ENCODE measurements around the gene RAPGEF4.

Gene RAPGEF4

DNA sequence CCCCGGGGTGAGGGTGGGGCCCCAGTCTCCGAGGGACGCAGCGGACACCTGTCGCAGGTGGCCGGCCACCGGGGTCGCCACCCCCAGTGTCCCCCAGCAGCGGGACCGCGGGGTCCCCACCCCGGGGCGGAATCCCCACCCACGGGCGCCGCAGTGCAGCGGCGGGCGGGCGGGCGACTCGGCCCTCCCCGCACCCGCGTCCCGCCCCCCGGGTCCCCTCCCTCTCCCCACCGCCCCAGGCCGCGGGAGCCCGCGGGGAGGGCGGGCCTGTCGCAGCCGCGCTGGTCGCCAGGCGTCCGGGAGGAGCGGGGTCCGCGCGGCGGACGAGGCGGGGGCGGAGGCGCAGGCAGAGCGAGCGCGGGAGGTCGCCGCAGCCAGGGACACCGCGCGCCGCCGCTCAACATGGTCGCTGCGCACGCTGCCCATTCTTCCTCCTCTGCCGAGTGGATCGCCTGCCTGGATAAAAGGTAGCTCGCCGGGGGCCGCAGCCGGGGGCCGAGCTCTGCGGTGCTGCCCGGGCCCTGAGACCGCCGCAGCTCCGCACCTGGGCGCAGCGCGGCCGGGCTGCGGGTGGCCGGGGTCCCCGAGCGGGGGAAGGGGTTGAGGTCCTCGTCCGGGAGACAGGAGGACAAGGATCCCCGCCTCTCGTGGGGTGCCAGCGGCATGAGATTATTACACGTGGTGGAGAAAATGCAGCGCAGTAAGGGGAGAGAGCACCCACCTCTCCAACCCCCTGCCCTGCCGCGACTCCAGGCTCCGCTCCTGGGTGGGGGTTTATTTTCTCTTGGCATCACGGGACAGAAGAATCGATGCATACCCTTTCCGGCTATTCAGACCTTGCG is at the start of gene RAPGEF4:
Gene RAPGEF4, plus strand, starts transcription at position 264 of the 842 bp plus-strand sequence. Its CDS starts 139 bp downstream, at position 403.
- no peak for DNase-seq

DNA sequence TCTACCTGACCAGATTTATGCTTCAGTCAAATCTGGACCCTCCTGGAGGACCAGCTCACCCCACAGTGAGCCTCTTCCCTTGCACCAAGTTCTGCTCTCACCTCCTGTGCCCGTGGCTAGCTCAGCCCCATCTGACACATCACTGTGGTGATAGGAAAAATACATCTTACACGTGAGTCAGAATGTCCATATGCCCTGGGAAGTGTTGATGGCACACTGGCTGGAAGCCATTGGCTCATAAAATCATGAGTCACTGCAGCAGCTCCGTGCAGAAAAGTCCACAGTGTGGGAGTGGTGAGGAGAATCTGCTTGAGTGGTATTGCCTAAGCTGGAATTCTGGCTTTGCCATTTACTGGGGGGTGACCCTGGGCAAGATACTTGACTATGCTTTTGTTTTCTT is 42.6 kb upstream of the RAPGEF4 start:
- no peak for DNase-seq

DNA sequence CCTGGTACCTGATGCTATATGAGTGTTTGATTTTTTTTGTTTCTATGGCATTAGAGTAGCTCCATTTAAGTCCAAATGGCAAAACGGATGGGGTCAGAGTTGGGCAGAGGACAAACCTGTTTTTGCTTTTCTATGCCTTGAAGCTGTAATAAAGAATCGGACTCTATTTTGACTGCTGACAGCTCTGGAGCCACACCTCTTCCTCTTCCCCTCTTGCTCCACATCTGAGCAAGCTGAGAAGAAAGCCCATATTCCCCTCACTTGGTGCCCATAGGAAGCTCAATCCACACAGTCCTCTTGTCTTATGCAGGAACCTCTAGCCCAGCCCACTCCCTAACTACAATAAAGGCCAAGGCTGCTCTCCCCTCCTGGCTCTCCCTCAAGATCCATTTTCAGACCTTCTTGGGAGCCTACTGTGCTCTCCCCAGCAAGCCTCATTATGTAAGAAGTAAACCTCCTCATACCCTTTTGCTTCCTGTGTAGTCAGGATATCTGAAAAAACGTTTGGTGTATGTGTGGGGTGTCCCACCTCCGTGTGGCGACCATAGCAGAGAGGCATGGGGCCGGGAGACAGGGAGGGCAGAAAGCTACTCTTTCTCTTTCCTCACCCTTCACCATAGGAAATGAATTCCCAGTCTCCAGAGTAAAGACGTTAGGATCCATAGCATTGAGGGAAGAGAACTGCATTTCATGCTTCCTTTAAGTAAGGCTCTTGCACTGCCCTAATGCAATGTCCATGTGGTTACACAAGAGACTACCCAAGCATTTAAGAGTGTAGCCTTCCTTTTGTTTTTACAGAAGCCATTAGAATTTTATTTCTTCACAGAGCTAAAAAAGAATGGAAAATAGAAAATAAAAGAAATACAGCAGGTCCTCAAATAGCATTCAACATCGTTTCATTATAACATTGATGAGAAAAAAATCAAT is 41.9 kb upstream of the RAPGEF4 start:
- no peak for DNase-seq

DNA sequence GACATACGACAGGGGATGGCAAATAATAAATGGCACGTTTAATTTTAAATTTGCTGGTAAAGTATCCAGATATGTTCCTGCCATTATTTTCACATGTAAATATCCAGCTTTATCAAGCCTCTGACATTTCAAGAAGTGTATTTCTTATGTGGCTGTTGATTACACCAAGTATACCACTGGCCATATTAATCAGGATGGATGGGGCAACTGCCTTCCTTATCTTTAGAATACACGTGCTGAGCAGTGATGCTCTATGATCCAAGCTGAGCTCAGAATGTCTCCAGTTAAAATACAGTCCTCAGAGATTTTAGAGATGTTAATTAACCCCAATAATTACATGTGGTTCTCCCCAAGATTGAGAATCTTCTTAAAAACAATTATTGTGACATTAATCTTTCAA is 38.3 kb upstream of the RAPGEF4 start:
- DNase-seq, result no peak

DNA sequence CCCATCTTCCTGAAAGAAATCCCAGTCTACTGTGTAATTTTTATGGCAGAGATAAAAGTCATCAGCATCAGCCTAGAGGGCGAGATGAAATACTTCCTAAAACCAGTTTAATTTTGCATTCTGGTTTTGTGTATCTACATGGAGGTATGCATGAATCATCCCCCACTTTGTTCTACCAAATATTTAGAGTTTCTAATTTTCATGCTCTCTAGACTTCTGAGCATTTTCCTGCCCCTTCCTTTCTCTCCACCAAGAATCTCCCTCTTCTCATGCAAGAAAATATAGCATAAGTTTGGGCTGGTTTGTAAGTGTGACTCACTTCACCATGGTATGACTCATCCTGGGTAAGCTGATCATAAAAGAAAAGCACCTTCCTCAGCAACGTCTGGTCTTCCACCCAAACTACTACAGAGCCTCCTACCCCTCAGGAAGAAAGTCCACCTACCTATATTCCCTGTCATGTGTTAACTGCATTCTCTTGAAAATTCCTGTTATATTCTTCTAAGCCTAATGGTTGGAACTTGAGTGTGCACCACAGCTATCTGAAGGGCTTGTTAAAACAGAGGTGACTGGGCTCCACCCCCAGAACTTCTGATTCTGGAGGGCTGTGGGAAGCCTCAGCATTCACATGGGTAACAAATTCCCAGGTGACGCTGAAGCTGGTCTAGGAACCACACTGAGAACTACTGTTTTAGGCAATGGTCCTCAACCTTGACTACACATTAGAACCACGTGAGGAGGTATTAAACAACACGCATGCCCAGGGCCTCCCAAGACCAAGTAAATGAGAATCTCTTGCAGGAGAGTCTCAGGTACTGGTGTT is 37.4 kb upstream of the RAPGEF4 start:
- DNase-seq, result no peak

DNA sequence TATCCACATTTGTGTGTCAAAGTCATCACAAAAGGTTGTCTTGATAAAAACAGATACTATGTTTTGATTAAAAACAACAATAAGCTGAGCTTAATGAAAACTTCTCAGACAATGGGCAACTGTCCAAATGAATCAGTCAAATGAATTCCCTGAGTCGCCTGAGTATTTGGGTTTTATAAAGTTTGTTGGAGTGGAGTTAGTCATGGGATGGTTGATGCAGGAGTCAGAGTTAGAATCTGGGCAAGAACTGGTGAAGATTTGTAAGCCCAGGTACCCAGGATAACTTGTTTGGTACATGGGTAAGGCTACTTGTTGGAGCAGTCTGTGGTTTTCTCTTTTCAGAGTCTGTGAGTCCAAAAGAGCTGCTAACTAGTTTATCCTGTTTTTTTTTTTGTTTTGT is 34.4 kb upstream of the RAPGEF4 start:
- DNase-seq, result no peak

DNA sequence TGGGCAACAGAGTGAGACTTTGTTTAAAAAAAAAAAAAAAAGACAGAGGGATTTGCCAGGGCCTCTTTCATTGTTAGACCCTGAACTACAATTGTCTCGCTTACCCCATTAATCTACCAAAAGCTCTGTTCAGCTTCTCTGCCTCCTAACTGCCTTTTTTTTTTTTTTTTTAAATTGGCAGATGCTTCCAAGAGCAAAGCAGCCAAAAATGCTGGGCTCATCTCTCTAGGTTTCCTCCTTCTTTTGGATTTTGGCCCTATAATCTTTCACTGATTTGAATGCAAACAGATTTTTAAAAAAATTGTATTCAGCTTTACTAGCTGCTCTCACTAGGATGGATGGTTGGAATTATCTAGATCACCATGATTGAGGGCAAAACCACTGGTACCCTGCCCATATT is 33.2 kb upstream of the RAPGEF4 start:
- DNase-seq, result no peak

DNA sequence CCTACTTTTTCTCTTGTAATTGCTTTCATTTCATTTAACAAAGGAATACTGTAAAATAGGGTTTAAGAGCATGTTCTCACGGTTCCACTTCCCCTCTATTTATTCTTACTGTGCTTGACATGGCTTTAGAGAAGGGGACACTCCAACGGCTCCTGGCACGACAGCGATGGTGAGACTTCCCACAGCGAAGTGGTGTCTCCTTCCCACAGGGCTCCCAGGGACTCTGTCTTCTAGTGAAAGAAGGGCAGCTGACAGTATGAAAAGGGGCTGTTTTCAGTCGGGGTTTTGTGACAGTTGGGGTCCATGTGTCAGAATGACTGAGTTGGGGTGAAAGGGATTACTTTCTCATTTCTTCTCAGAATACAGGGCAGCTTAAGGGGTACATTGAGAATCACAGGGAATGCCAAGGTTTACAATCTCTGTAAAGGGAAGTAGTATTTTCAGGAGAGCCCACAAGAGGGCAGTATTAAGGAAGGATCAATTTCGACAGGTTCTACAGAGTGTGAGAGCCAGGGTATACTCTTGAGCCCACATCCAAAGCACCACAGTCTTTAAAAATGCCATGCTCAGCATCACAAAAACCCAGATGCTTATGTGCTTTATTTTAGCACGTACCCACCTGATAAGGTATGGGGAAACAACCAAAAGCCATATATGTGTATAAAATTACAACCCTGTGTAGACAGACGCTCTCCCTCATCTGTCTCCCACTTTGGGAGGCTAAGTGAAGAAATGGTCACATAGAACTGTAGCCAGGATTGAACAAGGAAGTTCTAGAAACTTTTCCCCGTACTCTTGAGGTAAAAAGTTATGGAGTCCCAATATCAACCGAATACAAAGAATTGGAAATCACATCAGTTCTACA is 31.3 kb upstream of the RAPGEF4 start:
- DNase-seq, result no peak

DNA sequence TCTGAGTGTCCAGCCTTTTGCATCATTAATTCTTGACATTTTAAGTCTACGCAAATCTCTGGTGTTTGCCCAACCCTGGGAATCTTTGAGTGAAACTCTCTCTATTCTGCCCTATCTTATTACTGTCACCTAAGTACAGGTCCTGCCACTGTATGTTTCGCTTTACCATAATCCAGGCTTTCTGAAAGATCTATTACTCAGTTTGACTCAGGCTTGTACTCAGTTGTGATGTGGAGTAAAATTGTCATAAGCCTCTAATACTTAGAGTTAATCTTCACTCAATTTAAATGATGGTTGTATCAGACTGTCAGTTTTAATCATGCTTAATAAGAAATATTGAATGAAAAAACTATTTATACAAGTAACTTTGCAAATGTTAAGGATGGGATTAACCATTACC is 30.3 kb upstream of the RAPGEF4 start:
- no peak for DNase-seq

DNA sequence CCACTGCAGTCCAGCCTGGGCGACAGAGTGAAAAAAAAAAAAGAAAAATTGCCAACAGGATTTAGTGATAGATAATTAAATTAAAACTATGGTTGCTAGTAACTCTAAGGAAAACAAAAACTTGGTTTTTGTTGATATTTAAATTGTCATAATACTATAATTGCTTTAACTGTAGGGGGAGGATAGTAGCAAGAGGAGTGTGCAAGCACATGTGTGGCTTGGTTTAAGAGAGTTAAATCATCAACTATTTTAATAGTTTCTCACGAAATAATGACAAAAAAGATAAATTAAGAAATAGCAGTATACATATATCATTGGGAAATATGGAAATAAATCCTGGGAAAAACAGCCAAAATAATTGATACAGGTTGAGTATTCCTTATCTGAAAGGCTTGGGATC is 27.4 kb upstream of the RAPGEF4 start:
- DNase-seq, result no peak

DNA sequence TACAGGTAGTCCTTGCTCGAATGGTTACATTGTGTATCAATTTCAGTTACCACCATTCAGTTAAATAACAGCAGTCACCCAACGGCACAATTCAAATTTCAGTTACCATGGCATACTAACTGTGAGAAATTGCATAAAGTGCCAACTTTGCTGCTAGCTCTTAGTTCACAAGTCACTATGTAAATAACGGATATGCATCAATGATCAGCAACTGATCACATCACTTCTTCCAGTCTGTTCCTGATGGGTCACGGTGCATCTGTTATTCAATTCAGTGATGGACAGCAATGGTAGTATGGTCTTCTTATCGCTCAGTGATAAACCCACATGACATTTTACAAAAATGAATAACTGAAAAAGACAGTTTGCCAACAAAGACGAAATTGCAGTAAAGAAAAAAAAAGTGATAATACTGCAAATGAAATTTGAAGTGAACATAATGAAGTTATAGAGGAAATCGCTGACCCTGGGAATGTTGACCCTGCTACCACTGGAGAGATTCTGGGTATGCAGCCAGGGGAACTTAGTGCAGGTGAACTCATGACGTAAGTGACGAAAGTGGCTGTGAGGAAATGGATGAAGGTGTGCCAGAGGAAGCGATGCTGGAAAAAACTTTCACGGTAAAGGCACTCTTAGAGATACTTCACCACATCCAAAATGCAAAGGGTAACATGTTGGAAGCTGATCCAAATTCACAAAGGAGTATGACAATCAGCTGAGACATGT is 25.9 kb upstream of the RAPGEF4 start:
- DNase-seq, result no peak

DNA sequence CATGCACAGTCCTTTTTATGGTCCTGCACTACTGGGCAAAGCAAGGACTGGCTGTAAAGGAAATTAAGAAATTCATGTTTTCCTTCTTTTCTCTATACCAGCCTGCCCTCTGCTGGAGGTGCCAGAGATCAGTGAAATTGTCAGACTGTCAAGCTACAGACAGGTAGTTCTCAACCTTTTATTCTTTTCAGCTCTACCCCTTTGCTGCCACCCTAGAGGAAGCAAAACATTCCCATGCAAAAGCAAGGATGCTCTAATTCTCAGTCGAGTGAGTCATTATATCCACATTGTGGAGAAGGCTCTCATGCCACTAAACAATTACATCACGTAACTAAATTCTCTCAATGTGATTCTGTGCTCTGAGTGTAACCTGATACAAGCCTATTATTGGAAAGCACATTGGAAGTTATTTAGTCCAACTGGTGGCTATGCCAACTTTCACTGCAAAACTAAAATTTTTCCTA is 25.0 kb upstream of the RAPGEF4 start:
- no peak for DNase-seq

DNA sequence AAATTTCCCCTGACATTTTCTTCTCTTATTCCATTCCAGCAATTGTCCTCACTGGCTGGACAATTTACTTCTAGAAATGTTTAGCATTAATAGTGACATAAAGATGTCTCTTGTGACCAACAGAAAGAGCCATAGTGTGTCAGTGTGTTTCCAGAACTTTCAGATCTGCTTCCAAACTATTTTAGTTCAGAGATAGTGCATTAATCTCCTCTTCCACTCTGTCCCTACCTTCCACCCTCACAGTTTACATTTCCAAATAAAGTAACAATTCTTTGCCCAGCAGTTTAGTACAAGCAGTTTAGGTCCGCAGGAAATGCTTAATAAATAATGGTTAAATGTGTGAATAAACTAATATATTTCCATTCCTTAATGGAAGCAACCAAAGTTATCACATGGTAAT is 24.5 kb upstream of the RAPGEF4 start:
- no peak for DNase-seq

DNA sequence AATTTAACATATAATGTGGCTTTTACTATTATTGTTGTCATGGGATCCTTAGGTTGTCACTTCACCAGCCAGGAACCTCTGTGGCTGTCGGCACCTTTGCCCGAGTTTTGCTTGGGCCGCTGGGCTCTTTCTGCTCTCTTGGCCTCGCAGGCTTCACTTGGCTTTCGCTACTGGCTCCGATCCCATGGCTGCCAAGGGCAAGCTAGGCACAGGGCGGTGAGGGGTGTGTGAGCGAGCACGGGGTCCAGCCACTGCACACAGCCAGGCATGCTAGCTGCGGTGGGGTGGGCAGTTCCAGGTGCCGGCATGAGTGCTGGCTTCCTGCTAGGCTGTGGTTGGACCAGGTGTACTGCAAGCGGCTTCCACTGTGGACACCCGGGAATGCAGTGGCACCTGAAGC is 23.4 kb upstream of the RAPGEF4 start:
- DNase-seq, result no peak

DNA sequence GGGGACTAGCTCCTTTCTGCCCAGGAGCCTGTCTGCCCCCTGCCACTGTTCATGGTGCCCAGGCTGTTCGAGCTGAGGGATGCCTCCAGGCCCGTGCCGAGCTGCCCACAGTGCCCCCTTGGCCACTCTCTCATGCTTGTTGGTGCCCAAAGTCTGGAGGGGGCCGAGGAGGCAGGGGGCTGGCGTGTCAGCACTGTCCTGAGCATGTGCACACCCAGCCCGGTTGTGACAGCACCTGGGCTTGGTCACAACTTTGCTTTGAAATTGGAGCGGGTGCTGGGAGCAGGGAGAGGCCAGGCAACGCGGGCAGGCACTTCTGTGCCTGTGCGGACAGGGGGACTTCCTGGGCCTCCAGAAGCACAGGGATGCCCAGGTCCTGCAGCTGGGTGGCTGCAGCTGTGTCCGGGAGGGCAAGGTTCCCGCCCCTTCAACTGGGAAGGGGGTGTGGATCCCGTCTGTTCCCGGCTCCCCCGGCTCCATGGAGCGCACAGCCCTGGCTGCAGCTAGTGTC is 22.2 kb upstream of the RAPGEF4 start:
- DNase-seq, result no peak

DNA sequence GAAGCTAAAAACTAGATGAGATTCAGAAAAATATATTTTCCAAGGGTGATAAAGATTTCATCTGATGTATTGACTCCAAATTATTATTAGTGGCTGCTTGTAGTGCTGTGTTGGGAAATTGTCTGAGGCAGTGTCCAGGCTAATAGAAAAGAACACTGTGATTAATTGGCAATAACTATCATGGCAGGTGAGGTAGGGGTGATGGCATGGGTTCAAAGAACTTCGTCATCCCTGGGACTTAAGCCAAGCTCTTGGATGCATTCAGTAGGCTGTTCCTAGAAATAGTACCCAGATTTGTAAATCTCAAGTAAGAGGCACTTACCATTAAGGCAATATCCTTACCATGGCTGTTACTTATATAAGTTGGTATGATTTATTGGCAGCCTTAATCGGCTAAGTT is 13.2 kb upstream of the RAPGEF4 start:
- DNase-seq, result no peak

DNA sequence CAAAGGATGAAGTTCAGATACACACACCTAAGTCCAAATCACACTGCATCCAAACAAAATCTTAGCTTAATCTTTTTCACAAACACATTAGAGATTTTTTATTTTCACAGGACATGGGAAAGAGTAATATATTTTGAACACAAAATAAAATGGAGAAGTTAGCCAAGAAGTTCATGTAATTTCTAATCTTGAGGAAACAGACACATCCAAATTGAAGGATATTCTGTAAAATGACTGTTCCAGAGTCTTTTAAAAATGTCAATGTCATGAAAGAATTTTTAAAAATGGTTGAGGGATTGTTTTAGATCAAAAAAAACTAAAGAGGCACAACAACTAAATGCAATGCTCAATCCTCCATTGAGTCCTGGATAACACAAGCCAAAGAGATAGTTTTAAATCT is 12.4 kb upstream of the RAPGEF4 start:
- no peak for DNase-seq

DNA sequence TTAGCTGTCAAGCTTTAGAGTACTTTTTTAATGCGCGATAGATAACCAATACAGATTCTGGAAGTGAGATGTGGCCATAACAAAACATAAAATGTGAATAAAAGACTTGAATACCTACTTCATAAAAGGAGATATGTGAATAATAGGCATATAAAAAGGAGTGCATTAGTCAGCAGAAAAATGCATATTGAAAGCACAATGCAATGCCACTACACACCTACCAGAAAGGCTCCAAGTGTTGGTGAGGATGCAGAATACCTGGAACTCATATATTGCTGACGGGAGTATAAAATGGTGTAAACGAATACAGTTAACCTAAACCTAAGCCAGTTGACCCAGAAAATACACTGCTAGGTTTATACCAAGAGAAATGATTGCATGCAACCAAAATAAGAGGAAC is 10.9 kb upstream of the RAPGEF4 start:
- DNase-seq, result no peak

DNA sequence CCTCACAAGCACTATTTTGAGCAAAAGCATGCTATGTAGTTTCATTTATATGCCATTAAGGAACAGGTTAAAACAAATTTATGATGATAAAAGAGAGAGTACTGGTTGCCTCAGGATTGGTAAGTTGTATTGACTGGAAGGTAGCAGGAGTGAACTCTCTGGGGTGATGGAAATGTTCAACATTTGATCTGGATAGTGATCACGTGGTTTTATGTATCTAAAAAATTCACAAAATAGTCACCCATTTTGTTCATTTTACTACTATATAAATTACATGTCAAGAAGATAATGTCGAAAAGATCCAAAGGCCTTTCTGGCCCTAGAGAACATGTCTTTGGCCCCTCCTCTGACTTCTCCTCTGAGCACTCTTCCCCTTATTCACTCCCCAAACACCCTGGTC is 10.4 kb upstream of the RAPGEF4 start:
- no peak for DNase-seq

DNA sequence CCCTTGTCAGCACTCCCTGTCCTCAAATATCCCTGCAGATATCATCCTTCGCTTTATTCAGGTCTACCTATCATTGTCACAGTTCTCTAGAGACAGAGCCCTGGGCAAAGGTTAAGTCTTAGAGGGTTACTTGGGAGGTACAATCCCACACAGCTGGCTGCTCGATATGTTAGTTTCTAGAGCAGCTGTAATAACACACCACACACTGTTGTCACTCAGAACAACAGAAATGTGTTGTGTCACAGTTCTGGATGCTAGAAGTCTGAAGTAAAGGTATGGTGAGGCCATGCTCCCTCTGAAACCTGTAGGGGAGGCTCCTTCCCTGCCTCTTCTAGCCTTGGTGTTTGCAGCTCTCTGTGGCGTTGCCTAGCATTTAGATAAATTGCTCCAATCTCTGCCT is 9.9 kb upstream of the RAPGEF4 start:
- no peak for DNase-seq

DNA sequence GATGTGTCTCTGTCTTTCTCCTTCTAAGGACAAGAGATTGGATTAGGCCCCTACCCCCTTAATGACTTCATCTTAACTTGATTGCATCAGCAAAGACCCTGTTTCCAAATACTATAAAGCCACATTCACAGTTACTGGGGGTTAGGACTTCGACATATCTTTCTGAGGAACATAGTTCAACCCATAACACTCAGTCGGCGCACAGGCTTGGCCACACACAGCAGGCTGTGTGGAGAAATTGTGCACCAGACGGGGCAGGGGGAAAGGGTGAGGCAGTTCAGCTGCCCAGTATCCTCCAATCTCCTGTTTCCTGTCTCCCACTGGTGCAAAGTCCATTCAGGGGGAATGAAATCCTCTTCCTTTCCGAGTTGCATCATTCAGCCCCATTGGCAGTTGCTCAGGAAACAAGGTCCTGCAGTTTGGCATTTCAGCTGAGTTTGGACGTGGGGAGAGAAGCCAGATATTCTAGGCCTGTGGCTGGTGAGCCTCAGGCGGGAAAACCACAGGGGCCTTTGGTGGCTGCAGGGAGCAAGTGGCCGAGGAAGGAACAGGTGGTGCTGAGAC is 9.4 kb upstream of the RAPGEF4 start:
- no peak for DNase-seq
